SK-N-SH (cell line): ENCODE data around the gene ADD1. TPM values are rescaled to one million over a fixed set of nuclear protein-coding genes. Genes with fewer than 3 reads are reported as not detected.

Source experiments
- CTCF ChIA-PET: fragments of 300-600, 350-600 bp; formaldehyde crosslinking; extraction: SDS; loops from one replicate; lab custom pipeline; 2021; lab: Yijun Ruan, JAX
- POLR2A ChIA-PET: fragments of 350-600 bp; sonication (Branson Sonifier 250); formaldehyde crosslinking; extraction: SDS; loops from one replicate; lab custom pipeline; 2020; ENCODE audit warnings: antibody characterized with exemption, inconsistent platforms; lab: Yijun Ruan, JAX
- DNase-seq: peaks from one replicate; pipeline ENCODE4 v3.0.0; 2012
- H2AFZ ChIP-seq: fragments of 200-600 bp; sonication (generic); 2 replicates; pipeline ENCODE4 v1.8.1; 2016; ENCODE audit warnings: antibody characterized with exemption, mild to moderate bottlenecking, low read depth
- H3F3A ChIP-seq: fragments of 200-600 bp; sonication (generic); replicated peaks from 2 replicates; pipeline ENCODE3; 2016; ENCODE audit warnings: antibody characterized with exemption, mild to moderate bottlenecking; ENCODE audit not compliant: insufficient read depth
- H3K27ac ChIP-seq, 2 experiments: fragments of 200-500 bp in 1 of 2; fragments of 200-600 bp in 1 of 2; sonication (Bioruptor generic) in 1 of 2; sonication (generic), shearing (Covaris generic) in 1 of 2; 2 replicates each; pipeline versions ENCODE4 v1.5.1 to v1.6.1; 2014 to 2016; ENCODE audit warnings: low read depth in 2 of 2, inconsistent platforms in 1 of 2, low read length in 1 of 2, mild to moderate bottlenecking in 1 of 2, mixed read lengths in 1 of 2
- H3K27me3 ChIP-seq: fragments of 200-600 bp; sonication (generic), shearing (Covaris generic); 2 replicates; pipeline ENCODE4 v1.6.1; 2016; ENCODE audit warnings: mixed run types; ENCODE audit not compliant: insufficient read depth
- H3K36me3 ChIP-seq, 2 experiments: fragments of 200-500 bp in 1 of 2; fragments of 200-600 bp in 1 of 2; sonication (Bioruptor generic) in 1 of 2; sonication (generic) in 1 of 2; replicated peaks in 1 of 2; 2 replicates each; pipeline versions ENCODE3 to v1.5.1; 2014 to 2016; ENCODE audit warnings: low read length in 1 of 2, mild to moderate bottlenecking in 1 of 2; ENCODE audit not compliant: insufficient read depth in 2 of 2, control insufficient read depth in 1 of 2
- H3K4me1 ChIP-seq, 2 experiments: fragments of 200-500 bp in 1 of 2; fragments of 200-600 bp in 1 of 2; sonication (Bioruptor generic) in 1 of 2; sonication (generic), shearing (Covaris generic) in 1 of 2; 2 replicates each; pipeline versions ENCODE4 v1.5.1 to v1.6.1; 2014 to 2016; ENCODE audit warnings: low read depth in 1 of 2, low read length in 1 of 2, mixed run types in 1 of 2; ENCODE audit not compliant: insufficient read depth in 2 of 2, control insufficient read depth in 1 of 2
- H3K4me2 ChIP-seq: fragments of 200-600 bp; sonication (generic), shearing (Covaris generic); 2 replicates; pipeline ENCODE4 v1.6.1; 2017; ENCODE audit warnings: mixed run types
- H3K4me3 ChIP-seq, 2 experiments: fragments of 200-500 bp in 1 of 2; fragments of 200-600 bp in 1 of 2; sonication (Bioruptor generic) in 1 of 2; sonication (generic), shearing (Covaris generic) in 1 of 2; 2 replicates each; pipeline versions ENCODE4 v1.5.1 to v1.8.1; 2014 to 2016; ENCODE audit warnings: low read depth in 2 of 2, inconsistent platforms in 1 of 2, low read length in 1 of 2, mild to moderate bottlenecking in 1 of 2, mixed read lengths in 1 of 2, moderate library complexity in 1 of 2
- H3K79me2 ChIP-seq: fragments of 200-600 bp; sonication (generic); 2 replicates; pipeline ENCODE4 v1.8.1; 2017; ENCODE audit warnings: mild to moderate bottlenecking; ENCODE audit not compliant: insufficient read depth
- H3K9ac ChIP-seq: fragments of 200-600 bp; sonication (generic); 2 replicates; pipeline ENCODE4 v1.6.1; 2017; ENCODE audit warnings: mixed run types
- H3K9me2 ChIP-seq: fragments of 200-600 bp; sonication (generic); 2 replicates; pipeline ENCODE4 v1.6.1; 2017; ENCODE audit warnings: mixed run types
- H3K9me3 ChIP-seq: fragments of 200-600 bp; sonication (generic); 2 replicates; pipeline ENCODE4 v1.6.1; 2017; ENCODE audit warnings: mixed run types, mild to moderate bottlenecking, moderate library complexity
- H4K20me1 ChIP-seq: fragments of 200-600 bp; sonication (generic); 2 replicates; pipeline ENCODE4 v1.6.1; 2017; ENCODE audit warnings: mild to moderate bottlenecking, mixed run types; ENCODE audit not compliant: insufficient read depth
- CTCF ChIP-seq: fragments of 200-600 bp; sonication (generic); IDR thresholded peaks from 2 replicates; pipeline ENCODE4 v1.6.1; 2017; ENCODE audit warnings: antibody characterized with exemption, mild to moderate bottlenecking, moderate library complexity
- ELF1 ChIP-seq: IDR thresholded peaks from 2 replicates; pipeline ENCODE4 v1.4.0; 2012
- FOSL2 ChIP-seq: IDR thresholded peaks from 2 replicates; pipeline ENCODE4 v1.4.0; 2012; ENCODE audit warnings: low read depth, mild to moderate bottlenecking, moderate library complexity, borderline replicate concordance
- FOXM1 ChIP-seq: IDR thresholded peaks from 2 replicates; pipeline ENCODE4 v1.4.0; 2012; ENCODE audit warnings: low read depth, mild to moderate bottlenecking
- NFIC ChIP-seq: IDR thresholded peaks from 2 replicates; pipeline ENCODE4 v1.4.0; 2012; ENCODE audit warnings: borderline replicate concordance
- POLR2AphosphoS5 ChIP-seq: IDR thresholded peaks from 2 replicates; pipeline ENCODE4 v1.6.1; 2012; ENCODE audit warnings: low read depth, low read length
- RXRA ChIP-seq: IDR thresholded peaks from 2 replicates; pipeline ENCODE4 v1.4.0; 2012; ENCODE audit warnings: low read depth, mild to moderate bottlenecking, borderline replicate concordance
- SIN3A ChIP-seq: IDR thresholded peaks from 2 replicates; pipeline ENCODE4 v1.6.1; 2012; ENCODE audit warnings: low read depth, mild to moderate bottlenecking, low read length, moderate library complexity, borderline replicate concordance
- YY1 ChIP-seq: IDR thresholded peaks from 2 replicates; pipeline ENCODE4 v1.4.0; 2012; ENCODE audit warnings: low read depth, mild to moderate bottlenecking
- ZBTB33 ChIP-seq: IDR thresholded peaks from 2 replicates; pipeline ENCODE4 v1.4.0; 2012; ENCODE audit warnings: low read depth, borderline replicate concordance
- WGBS: methylation state at CpG from one replicate; pipeline ENCODE4 v1.1.6; 2017; ENCODE audit warnings: low lambda C conversion rate; 5-methylcytosine and 5-hydroxymethylcytosine counted together
- polyA plus RNA-seq, 3 experiments: library from polyadenylated mRNA; depleted of rRNA; stranded (reverse); fragments of >200 nt; gene quantifications; 2 replicates each; pipeline ENCODE4 v1.2.3, GENCODE V29; 2012

Gene ADD1
- polyA plus RNA-seq, 1 of the 3 experiments (the other 2 are of a cell fraction), result 155 TPM

- H3K79me2 ChIP-seq, result peaks cover 22% of the 10 kb centered on the region
- no peaks in the 10 kb centered on the region for H3F3A ChIP-seq
- peaks cover 0 to 12% of the 10 kb centered on the region in 2 experiments; a peak in 1 of 4 replicates for H3K4me1 ChIP-seq
- H3K9me2 ChIP-seq, result no peaks in the 10 kb centered on the region
- H3K9ac ChIP-seq, result no peak overlapping the region
- H3K36me3 ChIP-seq, result peaks cover 48 to 68% of the 10 kb centered on the region in 2 experiments
- H3K27me3 ChIP-seq, result no peaks in the 10 kb centered on the region
- no peak overlapping the region for H3K4me3 ChIP-seq
- no peak for TF ChIP-seq CTCF
- TF ChIP-seq NFIC, result no peak
- no peak for TF ChIP-seq YY1
- TF ChIP-seq POLR2AphosphoS5, result no peak
- TF ChIP-seq FOXM1, result no peak
- TF ChIP-seq FOSL2, result no peak
- TF ChIP-seq, all 33 proteins: peak for 0
- H3K9me3 ChIP-seq, result no peaks in the 10 kb centered on the region
- WGBS, result 95% methylated on average over 3 of the region's 3 CpGs
- ChIA-PET CTCF (no interaction called here), POLR2A (no interaction called here)
- H3K27ac ChIP-seq, result 0 out of 4 replicates have a peak overlapping the region, but pooled peaks of 1 of the 2 experiments have one; percentile 2
- no peak overlapping the region for H3K4me2 ChIP-seq
- no peak for DNase-seq
- H4K20me1 ChIP-seq, result 0 out of 2 replicates have a peak, but pooled peaks cover 2% of the 10 kb centered on the region
- H2AFZ ChIP-seq, result no peak overlapping the region
Observed at GRCh38 chr4:2898001-2898400, 54.4 kb downstream of the ADD1 start.

GRCh38 chr4:2900741-2901140 is 57.1 kb downstream of the ADD1 start:
- Histone ChIP-seq H3K4me2 (no peak overlapping the region), H3K36me3 (peaks cover 54 to 70% of the 10 kb centered on the region in 2 experiments), H3K4me1 (peaks cover 0 to 14% of the 10 kb centered on the region in 2 experiments; a peak in 1 of 4 replicates), H4K20me1 (0 out of 2 replicates have a peak, but pooled peaks cover 2% of the 10 kb centered on the region), H3K9me2 (no peaks in the 10 kb centered on the region), H3K9ac (no peak overlapping the region), H2AFZ (no peak overlapping the region), H3K27me3 (no peaks in the 10 kb centered on the region), H3K79me2 (peaks cover 7% of the 10 kb centered on the region), H3K27ac (no peak overlapping the region; a peak in 1 of 4 replicates), H3K9me3 (no peaks in the 10 kb centered on the region), H3K4me3 (no peak overlapping the region), H3F3A (no peaks in the 10 kb centered on the region)
- WGBS, result 86% methylated on average over 6 of the region's 6 CpGs
- ChIA-PET POLR2A (no interaction called here), CTCF (interaction anchor here (1.6 kb wide), 1 partner anchor 15 kb away, joined by 3 read pairs; no protein-coding TSS in a partner anchor)
- no peak for TF ChIP-seq ELF1
- TF ChIP-seq ZBTB33, result no peak
- no peak for TF ChIP-seq SIN3A
- no peak for TF ChIP-seq RXRA
- no peak for DNase-seq
